HepG2 (cell line): Measurements from ENCODE around the gene CAMTA1. TPM values are rescaled to one million over a fixed set of nuclear protein-coding genes. Genes with fewer than 3 reads are reported as not detected.

Experiments used
- ATAC-seq: fragments of 200-7000 bp; cut with Tn5 transposase; 3 replicates; pipeline ENCODE4 v1.9.1; 2020; ENCODE audit warnings: mild to moderate bottlenecking, moderate library complexity
- BruUV-seq: library from RNA; stranded (reverse); fragments of 400-500 nt; replicated peaks from 2 replicates; lab custom pipeline; 2021; lab: Mats Ljungman, UMichigan
- CTCF ChIA-PET: fragments of 300-600 bp; formaldehyde crosslinking; extraction: SDS; loops from one replicate; lab custom pipeline; 2021; ENCODE audit warnings: low total read pairs, inconsistent platforms, low intra/inter-chr PET ratio; lab: Yijun Ruan, JAX
- POLR2A ChIA-PET: fragments of 350-600 bp; sonication (Branson Sonifier 250); formaldehyde crosslinking; loops from one replicate; lab custom pipeline; 2020; ENCODE audit warnings: antibody characterized with exemption, inconsistent platforms; lab: Yijun Ruan, JAX
- DNase-seq: peaks from one replicate; pipeline ENCODE4 v3.0.0-alpha.2; 2015; ENCODE audit warnings: low spot score
- FAIRE-seq: peaks from 3 replicates; lab custom pipeline; 2011; peaks lifted over from hg19 to GRCh38; lab: Jason Lieb, UNC
- H2AFZ ChIP-seq: one replicate; pipeline ENCODE4 v1.6.1; 2011; ENCODE audit warnings: low read length, inconsistent platforms
- H3K27ac ChIP-seq: fragments of 300-600 bp; 3 replicates; pipeline ENCODE4 v1.8.0; 2011; ENCODE audit warnings: mixed run types, mild to moderate bottlenecking, mixed read lengths, low read length, inconsistent platforms; ENCODE audit not compliant: insufficient read depth; ENCODE audit errors: extremely low read length
- H3K27me3 ChIP-seq, 2 experiments: fragments of 200-600 bp in 1 of 2; 2 replicates in 1 of 2; 3 replicates in 1 of 2; pipeline versions ENCODE4 v1.6.0 to v1.8.0; 2011; ENCODE audit warnings: low read length in 2 of 2, mild to moderate bottlenecking in 2 of 2, moderate library complexity in 2 of 2, inconsistent platforms in 1 of 2; ENCODE audit not compliant: insufficient read depth in 2 of 2, control insufficient read depth in 1 of 2
- H3K36me3 ChIP-seq, 2 experiments: fragments of 200-600 bp in 1 of 2; replicated peaks in 1 of 2; 2 replicates in 1 of 2; 3 replicates in 1 of 2; pipeline versions ENCODE4 v1.5.1 to v1.8.0; 2011; ENCODE audit warnings: low read length in 2 of 2, inconsistent platforms in 1 of 2; ENCODE audit not compliant: insufficient read depth in 2 of 2, control insufficient read depth in 1 of 2
- H3K4me1 ChIP-seq: 2 replicates; pipeline ENCODE4 v1.5.1; 2012; ENCODE audit warnings: low read length, inconsistent platforms; ENCODE audit not compliant: insufficient read depth
- H3K4me2 ChIP-seq: 2 replicates; pipeline ENCODE4 v1.6.0; 2011; ENCODE audit warnings: low read depth, low read length, inconsistent platforms
- H3K4me3 ChIP-seq, 3 experiments: fragments of 200-600 bp in 1 of 3; sonication (generic), shearing (Covaris generic) in 1 of 3; replicated peaks in 1 of 3; 2 replicates each; pipeline ENCODE4 v1.5.1; 2011 to 2016; ENCODE audit warnings: low read length in 3 of 3, inconsistent platforms in 2 of 3, low read depth in 2 of 3, mild to moderate bottlenecking in 2 of 3, control low read depth in 1 of 3, mixed read lengths in 1 of 3; ENCODE audit not compliant: insufficient read depth in 1 of 3
- H3K79me2 ChIP-seq: one replicate; pipeline ENCODE4 v1.6.1; 2011; ENCODE audit warnings: low read length, inconsistent platforms; ENCODE audit not compliant: insufficient read depth
- H3K9ac ChIP-seq: 2 replicates; pipeline ENCODE4 v1.6.0; 2011; ENCODE audit warnings: mild to moderate bottlenecking, low read depth, low read length, inconsistent platforms; ENCODE audit not compliant: insufficient read depth
- H3K9me3 ChIP-seq: 2 replicates; pipeline ENCODE4 v1.5.1; 2012; ENCODE audit warnings: mild to moderate bottlenecking, low read length
- H4K20me1 ChIP-seq: 2 replicates; pipeline ENCODE4 v1.6.0; 2011; ENCODE audit warnings: inconsistent platforms, mild to moderate bottlenecking, low read length, moderate library complexity; ENCODE audit not compliant: insufficient read depth
- DDIT3 ChIP-seq: sonication (generic); formaldehyde crosslinking; IDR thresholded peaks from 2 replicates; pipeline ENCODE4 v1.4.0; 2020; ENCODE audit warnings: mild to moderate bottlenecking, missing genetic modification reagents
- FOSL1 ChIP-seq: sonication (generic); formaldehyde crosslinking; IDR thresholded peaks from 2 replicates; pipeline ENCODE4 v1.9.0; 2021; ENCODE audit warnings: missing genetic modification reagents, borderline replicate concordance
- GMEB2 ChIP-seq: IDR thresholded peaks from 2 replicates; pipeline ENCODE4 v1.6.1; 2016; ENCODE audit warnings: missing biosample characterization, missing genetic modification reagents, low read depth
- HHEX ChIP-seq: IDR thresholded peaks from 2 replicates; pipeline ENCODE4 v1.6.1; 2016; ENCODE audit warnings: control low read depth
- HMG20B ChIP-seq: conservative IDR thresholded peaks from 2 replicates; pipeline ENCODE4 v1.6.1; 2016; ENCODE audit warnings: missing genetic modification reagents, missing compliant biosample characterization
- HOXA5 ChIP-seq: sonication (generic); formaldehyde crosslinking; IDR thresholded peaks from 2 replicates; pipeline ENCODE4 v1.4.0; 2020; ENCODE audit warnings: missing genetic modification reagents
- KMT2B ChIP-seq: IDR thresholded peaks from 2 replicates; pipeline ENCODE4 v1.6.1; 2016; ENCODE audit warnings: missing genetic modification reagents, missing compliant biosample characterization
- MLLT10 ChIP-seq: sonication (generic); formaldehyde crosslinking; IDR thresholded peaks from 2 replicates; pipeline ENCODE4 v1.4.0; 2020; ENCODE audit warnings: missing genetic modification reagents
- NBN ChIP-seq: fragments of 450-650 bp; conservative IDR thresholded peaks from 2 replicates; pipeline ENCODE4 v1.6.1; 2017
- PAWR ChIP-seq: sonication (generic); formaldehyde crosslinking; IDR thresholded peaks from 2 replicates; pipeline ENCODE4 v1.4.0; 2020; ENCODE audit warnings: missing genetic modification reagents, mild to moderate bottlenecking, borderline replicate concordance
- POLR2AphosphoS2 ChIP-seq: IDR thresholded peaks from 2 replicates; pipeline ENCODE4 v1.6.1; 2011; ENCODE audit warnings: low read depth, low read length, improper control_type of control experiment
- SIN3A ChIP-seq: IDR thresholded peaks from 2 replicates; pipeline ENCODE4 v1.6.1; 2011; ENCODE audit warnings: low read depth, mild to moderate bottlenecking, control low read depth, low read length, borderline replicate concordance
- ZBTB26 ChIP-seq: IDR thresholded peaks from 2 replicates; pipeline ENCODE4 v1.6.1; 2016; ENCODE audit warnings: missing compliant biosample characterization, missing genetic modification reagents, borderline replicate concordance
- ZKSCAN8 ChIP-seq: IDR thresholded peaks from 2 replicates; pipeline ENCODE4 v1.6.1; 2016; ENCODE audit warnings: borderline replicate concordance, missing genetic modification reagents, missing compliant biosample characterization
- ZNF138 ChIP-seq: sonication (generic); formaldehyde crosslinking; IDR thresholded peaks from 2 replicates; pipeline ENCODE4 v1.5.0; 2020; ENCODE audit warnings: mild to moderate bottlenecking, low read depth, missing genetic modification reagents
- ZNF557 ChIP-seq: sonication (generic); formaldehyde crosslinking; IDR thresholded peaks from 2 replicates; pipeline ENCODE4 v1.4.0; 2020; ENCODE audit warnings: missing genetic modification reagents
- ZNF598 ChIP-seq: sonication (generic); formaldehyde crosslinking; IDR thresholded peaks from 2 replicates; pipeline ENCODE4 v1.5.1; 2020; ENCODE audit warnings: mild to moderate bottlenecking, missing genetic modification reagents, borderline replicate concordance
- ZNF619 ChIP-seq: sonication (generic); formaldehyde crosslinking; IDR thresholded peaks from 2 replicates; pipeline ENCODE4 v1.4.0; 2020; ENCODE audit warnings: mild to moderate bottlenecking, missing genetic modification reagents
- ZNF784 ChIP-seq: sonication (generic); formaldehyde crosslinking; IDR thresholded peaks from 2 replicates; pipeline ENCODE4 v1.5.1; 2020; ENCODE audit warnings: missing genetic modification reagents, mild to moderate bottlenecking, borderline replicate concordance
- WGBS: methylation state at CpG from one replicate; pipeline ENCODE4 v1.1.6; 2017; ENCODE audit warnings: low lambda C conversion rate; 5-methylcytosine and 5-hydroxymethylcytosine counted together
- in situ Hi-C: cut with HindIII; loops from 2 replicates; pipeline ENCODE4 v1.10.0; 2017; ENCODE audit warnings: low pct_unique_long_range_greater_than_20kb; ENCODE audit not compliant: extremely low pct_ligation_motif_present
- intact Hi-C: fragments of 100-400 bp; cut with micrococcal nuclease; formaldehyde crosslinking; loops from one replicate; pipeline ENCODE4 v1.10.0; 2022; ENCODE audit not compliant: unreplicated experiment
- polyA plus RNA-seq, 8 experiments: library from polyadenylated mRNA; depleted of rRNA in 3 of 8; stranded (reverse) in 7 of 8; unstranded in 1 of 8; fragments of >200 nt; fragmentation: Illumina TruSeq in 4 of 8; extraction: Trizol in 4 of 8; gene quantifications; 2 replicates each; pipeline versions ENCODE4 v1.2.1 to v1.2.3, GENCODE V29; 2011 to 2016; ENCODE audit warnings: low read depth in 4 of 8, missing spikeins in 1 of 8, mixed read lengths in 1 of 8; ENCODE audit not compliant: insufficient read depth in 1 of 8
- total RNA-seq, 5 experiments: library from RNA; depleted of rRNA; stranded (reverse); fragments of >200 nt; fragmentation: Illumina TruSeq; extraction: Trizol; gene quantifications; 2 replicates each; pipeline ENCODE4 v1.2.3, GENCODE V29; 2016; ENCODE audit warnings: low read depth in 1 of 5

CAMTA1 gene
- total and polyA plus RNA-seq, 2 of the 13 experiments (the other 11 are each of a cell fraction or from before 2014, with no cell fraction given), result 25.0 to 36.4 TPM

GRCh38 chr1:7186382-7187111, 401.3 kb downstream of the CAMTA1 start:
- no peaks in the 10 kb centered on the region for H3K36me3 ChIP-seq
- H2AFZ ChIP-seq, result no peak overlapping the region
- no peak overlapping the region for H3K9ac ChIP-seq
- in situ Hi-C loops, result no loop called here
- H3K4me3 ChIP-seq, result no peak overlapping the region
- DNase-seq, result no peak
- POLR2A ChIA-PET, result no interaction called here
- H3K4me2 ChIP-seq, result no peak overlapping the region
- H3K79me2 ChIP-seq, result no peaks in the 10 kb centered on the region
- no TSS peak for BruUV-seq
- H3K27me3 ChIP-seq, result no peaks in the 10 kb centered on the region
- no peak for FAIRE-seq
- intact Hi-C loops, result no loop called here
- no peaks in the 10 kb centered on the region for H3K4me1 ChIP-seq
- CTCF ChIA-PET, result no interaction called here
- 4% methylated on average over 8 of the region's 8 CpGs for WGBS
- H4K20me1 ChIP-seq, result no peaks in the 10 kb centered on the region
- no peak overlapping the region for H3K27ac ChIP-seq
- no peaks in the 10 kb centered on the region for H3K9me3 ChIP-seq
- TF ChIP-seq DDIT3 (no peak), ZNF598 (CRISPR knock-in tag) (no peak), POLR2AphosphoS2 (no peak), ZNF619 (CRISPR knock-in tag) (no peak), GMEB2 (no peak), ZNF784 (no peak), HHEX (CRISPR knock-in tag) (no peak), SIN3A (no peak), ZKSCAN8 (CRISPR knock-in tag) (no peak), ZNF138 (CRISPR knock-in tag) (no peak), KMT2B (no peak), ZNF557 (no peak), HOXA5 (CRISPR knock-in tag) (no peak), FOSL1 (CRISPR knock-in tag) (no peak), MLLT10 (CRISPR knock-in tag) (no peak), HMG20B (CRISPR knock-in tag) (no peak), ZBTB26 (CRISPR knock-in tag) (no peak), PAWR (CRISPR knock-in tag) (no peak), NBN (no peak)
- ATAC-seq, result no peak
